ENCODE measurements around the gene ACTR1B.
"Not testable (repeated sequence)": the region's sequence is repeated elsewhere in the genome, so short reads cannot be mapped to it uniquely, and the experiment has no call there.

The ACTR1B gene

GRCh38 chr2:97688062-97688827 is 24.4 kb upstream of the ACTR1B start:
- DNase-seq: no peak

GRCh38 chr2:97687235-97687634 is 23.4 kb upstream of the ACTR1B start:
- DNase-seq: not testable (repeated sequence)

- no peak for DNase-seq
Measured at GRCh38 chr2:97678298-97678697, 14.5 kb upstream of the ACTR1B start.

GRCh38 chr2:97677480-97677879 is 13.6 kb upstream of the ACTR1B start:
- no peak for DNase-seq

GRCh38 chr2:97676620-97677019 is 12.8 kb upstream of the ACTR1B start:
- DNase-seq: no peak

GRCh38 chr2:97675430-97676113 is 11.7 kb upstream of the ACTR1B start:
- no peak for DNase-seq

- no peak for DNase-seq
Measured at GRCh38 chr2:97673915-97674283, 10.1 kb upstream of the ACTR1B start.

- DNase-seq: no peak
Measured at GRCh38 chr2:97673182-97673914, 9.5 kb upstream of the ACTR1B start.

GRCh38 chr2:97672606-97673140 is 8.8 kb upstream of the ACTR1B start:
- not testable (repeated sequence) for DNase-seq

- DNase-seq: no peak
Measured at GRCh38 chr2:97671526-97671925, 7.7 kb upstream of the ACTR1B start.

- DNase-seq: no peak
Measured at GRCh38 chr2:97670471-97670870, 6.6 kb upstream of the ACTR1B start.

GRCh38 chr2:97669448-97669847 is 5.6 kb upstream of the ACTR1B start, which contains the start of gene C2orf92:
TSS of gene C2orf92 (plus strand) at chr2:97669713. CDS start at chr2:97669789, 76 bp downstream.
- DNase-seq: no peak

- no peak for DNase-seq
Measured at GRCh38 chr2:97664636-97664970, 759 bp upstream of the ACTR1B start.

- DNase-seq: no peak
Measured at GRCh38 chr2:97663626-97663961, 250 bp downstream of the ACTR1B start.

- DNase-seq: peak; percentile 61
Measured at GRCh38 chr2:97662895-97663625, 784 bp downstream of the ACTR1B start.

GRCh38 chr2:97662386-97662894 is 1.4 kb downstream of the ACTR1B start:
- DNase-seq: no peak

GRCh38 chr2:97661927-97662326 is 1.9 kb downstream of the ACTR1B start:
- DNase-seq: no peak

GRCh38 chr2:97660775-97661389 is 3.0 kb downstream of the ACTR1B start:
- no peak for DNase-seq

GRCh38 chr2:97660044-97660774 is 3.6 kb downstream of the ACTR1B start:
- DNase-seq: no peak

- DNase-seq: no peak
Measured at GRCh38 chr2:97659256-97660043, 4.4 kb downstream of the ACTR1B start.

Measured in central memory CD4-positive, alpha-beta T cell (primary cell).